ENCODE results near the gene GLI3. TPM values are rescaled to one million over a fixed set of nuclear protein-coding genes. Genes with fewer than 3 reads are reported as not detected.

The GLI3 gene
- total RNA-seq, 1 donor, result 4.3 TPM

GRCh38 chr7:42107484-42108240, 129.3 kb downstream of the GLI3 start:
- DNase-seq (ENCODE audit: low read depth), result no peak
- no peak for TF ChIP-seq CTCF (IDR thresholded peaks at IDR 0.05; ENCODE audit: insufficient read depth, low read depth, low read length)
- no peak overlapping the region for H3K4me3 ChIP-seq (ENCODE audit: low read depth, low read length)

GRCh38 chr7:42106562-42106961, 130.4 kb downstream of the GLI3 start:
- DNase-seq (ENCODE audit: low read depth), result no peak
- TF ChIP-seq CTCF (IDR thresholded peaks at IDR 0.05; ENCODE audit: insufficient read depth, low read depth, low read length), result no peak
- H3K4me3 ChIP-seq (ENCODE audit: low read depth, low read length), result no peak overlapping the region

- TF ChIP-seq CTCF (IDR thresholded peaks at IDR 0.05; ENCODE audit: insufficient read depth, low read depth, low read length), result no peak
- no peak for DNase-seq (ENCODE audit: low read depth)
- no peak overlapping the region for H3K4me3 ChIP-seq (ENCODE audit: low read depth, low read length)
Measured at GRCh38 chr7:42105554-42106358, 131.3 kb downstream of the GLI3 start.

GRCh38 chr7:42104694-42105093, 132.3 kb downstream of the GLI3 start:
- DNase-seq (ENCODE audit: low read depth), result no peak
- no peak for TF ChIP-seq CTCF (IDR thresholded peaks at IDR 0.05; ENCODE audit: insufficient read depth, low read depth, low read length)
- no peak overlapping the region for H3K4me3 ChIP-seq (ENCODE audit: low read depth, low read length)

GRCh38 chr7:42104231-42104630, 132.8 kb downstream of the GLI3 start:
- H3K4me3 ChIP-seq (ENCODE audit: low read depth, low read length), result no peak overlapping the region
- peak; percentile 69 for DNase-seq (ENCODE audit: low read depth)
- no peak for TF ChIP-seq CTCF (IDR thresholded peaks at IDR 0.05; ENCODE audit: insufficient read depth, low read depth, low read length)

GRCh38 chr7:42103456-42103855, 133.6 kb downstream of the GLI3 start:
- no peak for TF ChIP-seq CTCF (IDR thresholded peaks at IDR 0.05; ENCODE audit: insufficient read depth, low read depth, low read length)
- DNase-seq (ENCODE audit: low read depth), result peak; percentile 78

More at GRCh38 chr7:42103456-42103855, 133.6 kb downstream of the GLI3 start:
- no peak overlapping the region for H3K4me3 ChIP-seq (ENCODE audit: low read depth, low read length)

All from fibroblast of villous mesenchyme (primary cell).